Measurements from ENCODE around the gene EGF. TPM values are rescaled to one million over a fixed set of nuclear protein-coding genes. Genes with fewer than 3 reads are reported as not detected.

The EGF gene
- total RNA-seq, 1 experiment from 2014 or later: not detected

GRCh38 chr4:110020139-110020538 lies 107.5 kb downstream of the EGF start:
- no peaks in the 10 kb centered on the region for H3K4me1 ChIP-seq (ENCODE audit: control insufficient read depth, insufficient read depth, low read length)
- ChIA-PET POLR2A (no interaction called here), CTCF (no interaction called here)
- no TSS peak for BruUV-seq (replicated peaks)
- intact Hi-C loops (cut with micrococcal nuclease; ENCODE audit: unreplicated experiment): no loop called here
- no peak for TF ChIP-seq POLR2AphosphoS5 (IDR thresholded peaks at IDR 0.05; ENCODE audit: low read depth, low read length)
- no peak for TF ChIP-seq TCF7L2 (IDR thresholded peaks at IDR 0.05; ENCODE audit: low read depth, low read length)
- TF ChIP-seq, protein P1, sequence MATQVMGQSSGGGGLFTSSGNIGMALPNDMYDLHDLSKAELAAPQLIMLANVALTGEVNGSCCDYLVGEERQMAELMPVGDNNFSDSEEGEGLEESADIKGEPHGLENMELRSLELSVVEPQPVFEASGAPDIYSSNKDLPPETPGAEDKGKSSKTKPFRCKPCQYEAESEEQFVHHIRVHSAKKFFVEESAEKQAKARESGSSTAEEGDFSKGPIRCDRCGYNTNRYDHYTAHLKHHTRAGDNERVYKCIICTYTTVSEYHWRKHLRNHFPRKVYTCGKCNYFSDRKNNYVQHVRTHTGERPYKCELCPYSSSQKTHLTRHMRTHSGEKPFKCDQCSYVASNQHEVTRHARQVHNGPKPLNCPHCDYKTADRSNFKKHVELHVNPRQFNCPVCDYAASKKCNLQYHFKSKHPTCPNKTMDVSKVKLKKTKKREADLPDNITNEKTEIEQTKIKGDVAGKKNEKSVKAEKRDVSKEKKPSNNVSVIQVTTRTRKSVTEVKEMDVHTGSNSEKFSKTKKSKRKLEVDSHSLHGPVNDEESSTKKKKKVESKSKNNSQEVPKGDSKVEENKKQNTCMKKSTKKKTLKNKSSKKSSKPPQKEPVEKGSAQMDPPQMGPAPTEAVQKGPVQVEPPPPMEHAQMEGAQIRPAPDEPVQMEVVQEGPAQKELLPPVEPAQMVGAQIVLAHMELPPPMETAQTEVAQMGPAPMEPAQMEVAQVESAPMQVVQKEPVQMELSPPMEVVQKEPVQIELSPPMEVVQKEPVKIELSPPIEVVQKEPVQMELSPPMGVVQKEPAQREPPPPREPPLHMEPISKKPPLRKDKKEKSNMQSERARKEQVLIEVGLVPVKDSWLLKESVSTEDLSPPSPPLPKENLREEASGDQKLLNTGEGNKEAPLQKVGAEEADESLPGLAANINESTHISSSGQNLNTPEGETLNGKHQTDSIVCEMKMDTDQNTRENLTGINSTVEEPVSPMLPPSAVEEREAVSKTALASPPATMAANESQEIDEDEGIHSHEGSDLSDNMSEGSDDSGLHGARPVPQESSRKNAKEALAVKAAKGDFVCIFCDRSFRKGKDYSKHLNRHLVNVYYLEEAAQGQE (IDR thresholded peaks at IDR 0.05; ENCODE audit: insufficient read depth in 1 of 2, low read depth in 2 of 2, low read length in 1 of 2): no peak
- TF ChIP-seq SIN3A (IDR thresholded peaks at IDR 0.05; ENCODE audit: borderline replicate concordance, insufficient read depth, low read depth, low read length): no peak
- TF ChIP-seq, protein P2, sequence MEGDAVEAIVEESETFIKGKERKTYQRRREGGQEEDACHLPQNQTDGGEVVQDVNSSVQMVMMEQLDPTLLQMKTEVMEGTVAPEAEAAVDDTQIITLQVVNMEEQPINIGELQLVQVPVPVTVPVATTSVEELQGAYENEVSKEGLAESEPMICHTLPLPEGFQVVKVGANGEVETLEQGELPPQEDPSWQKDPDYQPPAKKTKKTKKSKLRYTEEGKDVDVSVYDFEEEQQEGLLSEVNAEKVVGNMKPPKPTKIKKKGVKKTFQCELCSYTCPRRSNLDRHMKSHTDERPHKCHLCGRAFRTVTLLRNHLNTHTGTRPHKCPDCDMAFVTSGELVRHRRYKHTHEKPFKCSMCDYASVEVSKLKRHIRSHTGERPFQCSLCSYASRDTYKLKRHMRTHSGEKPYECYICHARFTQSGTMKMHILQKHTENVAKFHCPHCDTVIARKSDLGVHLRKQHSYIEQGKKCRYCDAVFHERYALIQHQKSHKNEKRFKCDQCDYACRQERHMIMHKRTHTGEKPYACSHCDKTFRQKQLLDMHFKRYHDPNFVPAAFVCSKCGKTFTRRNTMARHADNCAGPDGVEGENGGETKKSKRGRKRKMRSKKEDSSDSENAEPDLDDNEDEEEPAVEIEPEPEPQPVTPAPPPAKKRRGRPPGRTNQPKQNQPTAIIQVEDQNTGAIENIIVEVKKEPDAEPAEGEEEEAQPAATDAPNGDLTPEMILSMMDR (IDR thresholded peaks at IDR 0.05): no peak
- H3K4me3 ChIP-seq (ENCODE audit: low read depth in 2 of 2, low read length in 2 of 2): no peak overlapping the region
- H3K27me3 ChIP-seq (ENCODE audit: control insufficient read depth, insufficient read depth, low read length): no peaks in the 10 kb centered on the region
- no peak overlapping the region for H3K27ac ChIP-seq (ENCODE audit: low read length)
- H3K36me3 ChIP-seq (ENCODE audit: control insufficient read depth, insufficient read depth, low read length): no peaks in the 10 kb centered on the region
- no peak for DNase-seq (ENCODE audit: low read depth, low spot score)
- no peaks in the 10 kb centered on the region for H3K9me3 ChIP-seq (ENCODE audit: control insufficient read depth, insufficient read depth, low read depth, low read length)
- ATAC-seq: no peak
- in situ Hi-C loops (cut with HindIII; ENCODE audit: low pct_unique_long_range_greater_than_20kb, low sequenced_read_pairs): no loop called here

GRCh38 chr4:110020646-110021443 lies 108.2 kb downstream of the EGF start:
- ATAC-seq: no peak
- ChIA-PET CTCF (no interaction called here), POLR2A (no interaction called here)
- no peak for DNase-seq (ENCODE audit: low read depth, low spot score)
- BruUV-seq (replicated peaks): no TSS peak
- H3K4me1 ChIP-seq (ENCODE audit: control insufficient read depth, insufficient read depth, low read length): no peaks in the 10 kb centered on the region
- intact Hi-C loops (cut with micrococcal nuclease; ENCODE audit: unreplicated experiment): no loop called here
- no peaks in the 10 kb centered on the region for H3K36me3 ChIP-seq (ENCODE audit: control insufficient read depth, insufficient read depth, low read length)
- in situ Hi-C loops (cut with HindIII; ENCODE audit: low pct_unique_long_range_greater_than_20kb, low sequenced_read_pairs): no loop called here
- H3K9me3 ChIP-seq (ENCODE audit: control insufficient read depth, insufficient read depth, low read depth, low read length): no peaks in the 10 kb centered on the region
- no peak overlapping the region for H3K27ac ChIP-seq (ENCODE audit: low read length)
- H3K4me3 ChIP-seq (ENCODE audit: low read depth in 2 of 2, low read length in 2 of 2): no peak overlapping the region
- TF ChIP-seq, protein P2 (IDR thresholded peaks at IDR 0.05): no peak
- TF ChIP-seq TCF7L2 (IDR thresholded peaks at IDR 0.05; ENCODE audit: low read depth, low read length): no peak
- no peak for TF ChIP-seq POLR2AphosphoS5 (IDR thresholded peaks at IDR 0.05; ENCODE audit: low read depth, low read length)
- TF ChIP-seq SIN3A (IDR thresholded peaks at IDR 0.05; ENCODE audit: borderline replicate concordance, insufficient read depth, low read depth, low read length): no peak
- no peaks in the 10 kb centered on the region for H3K27me3 ChIP-seq (ENCODE audit: control insufficient read depth, insufficient read depth, low read length)
